Colonic mucosa (tissue), 4 donors: ENCODE data around the gene CDYL. TPM values are rescaled to one million over a fixed set of nuclear protein-coding genes. Genes with fewer than 3 reads are reported as not detected.

Source experiments
- DNase-seq: peaks from one replicate; pipeline ENCODE4 v3.0.0-alpha.2; 2020
- H3K27ac ChIP-seq: fragments of 200-600 bp; one replicate; pipeline ENCODE4 v1.8.0; 2021
- H3K27me3 ChIP-seq: fragments of 200-600 bp; one replicate; pipeline ENCODE4 v1.8.0; 2021
- H3K36me3 ChIP-seq: fragments of 200-600 bp; one replicate; pipeline ENCODE4 v1.8.0; 2021
- H3K4me1 ChIP-seq: fragments of 200-600 bp; one replicate; pipeline ENCODE4 v1.8.0; 2021; ENCODE audit warnings: mild to moderate bottlenecking
- H3K4me3 ChIP-seq: fragments of 200-600 bp; one replicate; pipeline ENCODE4 v1.8.0; 2021
- H3K9ac ChIP-seq, 2 donors: one replicate each; pipeline ENCODE4 v1.7.0; 2013; ENCODE audit warnings: control low read depth in 2 of 2, low read depth in 2 of 2, low read length in 2 of 2
- H3K9me3 ChIP-seq: fragments of 200-600 bp; one replicate; pipeline ENCODE4 v1.8.0; 2021
- CTCF ChIP-seq: fragments of 200-600 bp; IDR thresholded peaks from one replicate; pipeline ENCODE4 v1.8.0; 2022; ENCODE audit warnings: antibody characterized with exemption, mild to moderate bottlenecking
- intact Hi-C: fragments of 100-400 bp; cut with DNase I; formaldehyde crosslinking; loops from one replicate; pipeline ENCODE4 v1.14.1; 2022
- total RNA-seq, 2 donors: library from RNA; stranded (reverse); fragmentation: NEBNext Ultra II Directional in 1 of 2; extraction: Animal tissue kit (Norgen Biotek cat#: 25700) in 1 of 2; gene quantifications; one replicate each; pipeline ENCODE4 v1.2.1, GENCODE V29; 2021
- donor health status: healthy.
- donor health status: DM: no; HTN: no; CAD: no.
- donor health status: DM: no; HTN: no; CAD: no.

Gene CDYL
- total RNA-seq, 2 donors from 2014 or later: 44.3 to 48.6 TPM

- no peak for TF ChIP-seq CTCF
- intact Hi-C loops: no loop called here
- no peak overlapping the region for H3K4me3 ChIP-seq
- H3K9me3 ChIP-seq: no peaks in the 10 kb centered on the region
- H3K9ac ChIP-seq: no peak overlapping the region
- DNase-seq: no peak
- H3K36me3 ChIP-seq: no peaks in the 10 kb centered on the region
- no peak overlapping the region for H3K27ac ChIP-seq
- H3K4me1 ChIP-seq: no peaks in the 10 kb centered on the region
- no peaks in the 10 kb centered on the region for H3K27me3 ChIP-seq
Observed at GRCh38 chr6:4814987-4815386, 38.8 kb downstream of the CDYL start.

- no peaks in the 10 kb centered on the region for H3K4me1 ChIP-seq
- no peaks in the 10 kb centered on the region for H3K9me3 ChIP-seq
- H3K4me3 ChIP-seq: no peak overlapping the region
- no peak for TF ChIP-seq CTCF
- H3K27me3 ChIP-seq: no peaks in the 10 kb centered on the region
- no peak overlapping the region for H3K27ac ChIP-seq
- DNase-seq: no peak
- H3K9ac ChIP-seq: no peak overlapping the region
- intact Hi-C loops: no loop called here
- no peaks in the 10 kb centered on the region for H3K36me3 ChIP-seq
Observed at GRCh38 chr6:4815584-4815983, 39.4 kb downstream of the CDYL start.

GRCh38 chr6:4816904-4817303, 40.7 kb downstream of the CDYL start:
- DNase-seq: no peak
- Histone ChIP-seq H3K27ac (no peak overlapping the region), H3K27me3 (no peaks in the 10 kb centered on the region), H3K9ac (no peak overlapping the region), H3K4me1 (no peaks in the 10 kb centered on the region), H3K36me3 (no peaks in the 10 kb centered on the region), H3K9me3 (no peaks in the 10 kb centered on the region), H3K4me3 (no peak overlapping the region)
- no peak for TF ChIP-seq CTCF
- intact Hi-C loops: no loop called here

- intact Hi-C loops: no loop called here
- Histone ChIP-seq H3K9ac (no peak overlapping the region), H3K4me1 (no peaks in the 10 kb centered on the region), H3K9me3 (no peaks in the 10 kb centered on the region), H3K27ac (no peak overlapping the region), H3K4me3 (no peak overlapping the region), H3K36me3 (no peaks in the 10 kb centered on the region), H3K27me3 (no peaks in the 10 kb centered on the region)
- no peak for DNase-seq
- TF ChIP-seq CTCF: no peak
Observed at GRCh38 chr6:4817551-4817950, 41.3 kb downstream of the CDYL start.

- intact Hi-C loops: no loop called here
- Histone ChIP-seq H3K4me3 (no peak overlapping the region), H3K9ac (no peak overlapping the region), H3K36me3 (no peaks in the 10 kb centered on the region), H3K27me3 (no peaks in the 10 kb centered on the region), H3K9me3 (no peaks in the 10 kb centered on the region), H3K4me1 (no peaks in the 10 kb centered on the region), H3K27ac (no peak overlapping the region)
- TF ChIP-seq CTCF: no peak
- no peak for DNase-seq
Observed at GRCh38 chr6:4818272-4818938, 42.2 kb downstream of the CDYL start.
